H1 (cell line): ENCODE results near the gene ZSCAN1. TPM values are rescaled to one million over a fixed set of nuclear protein-coding genes. Genes with fewer than 3 reads are reported as not detected.

Experiments
- CBX5 ChIP-seq: fragments of 300-800, 300-1000 bp; sonication (generic); IDR thresholded peaks from 2 replicates; pipeline ENCODE4 v1.7.1; 2016; ENCODE audit warnings: antibody characterized with exemption, low read length, low read depth
- CHD7 ChIP-seq: fragments of 300-600 bp; sonication (generic); IDR thresholded peaks from 2 replicates; pipeline ENCODE4 v1.7.1; 2012; ENCODE audit warnings: low read length, moderate library complexity, mild to moderate bottlenecking, inconsistent platforms; ENCODE audit not compliant: insufficient replicate concordance
- JUN ChIP-seq: IDR thresholded peaks from 2 replicates; pipeline ENCODE4 v1.6.1; 2011; ENCODE audit warnings: low read depth, mild to moderate bottlenecking, improper control_type of control experiment, low read length
- PHF8 ChIP-seq: fragments of 200-600 bp; sonication (generic); conservative IDR thresholded peaks from 2 replicates; pipeline ENCODE4 v1.7.1; 2012; ENCODE audit warnings: low read depth, mild to moderate bottlenecking, inconsistent platforms, low read length, moderate library complexity
- SIN3A ChIP-seq, 2 experiments: IDR thresholded peaks in 1 of 2; conservative IDR thresholded peaks in 1 of 2; 2 replicates each; pipeline ENCODE4 v1.6.1; 2011 to 2012; ENCODE audit warnings: low read length in 2 of 2, improper control_type of control experiment in 1 of 2, low read depth in 1 of 2, mild to moderate bottlenecking in 1 of 2
- SP4 ChIP-seq: IDR thresholded peaks from 2 replicates; pipeline ENCODE4 v1.6.1; 2012; ENCODE audit warnings: low read length, inconsistent platforms
- TAF1 ChIP-seq: IDR thresholded peaks from 2 replicates; pipeline ENCODE4 v1.6.1; 2011; ENCODE audit warnings: mild to moderate bottlenecking, low read depth, low read length
- polyA plus RNA-seq, 7 experiments: library from polyadenylated mRNA; depleted of rRNA in 3 of 7; stranded (reverse) in 5 of 7; unstranded in 2 of 7; fragments of >200 nt in 5 of 7; fragments of 200-250 nt in 2 of 7; gene quantifications; 1 replicate in 5 of 7; 2 replicates in 1 of 7; 4 replicates in 1 of 7; pipeline versions ENCODE4 v1.2.1 to v1.2.3, GENCODE V29; 2011 to 2013; ENCODE audit warnings: missing spikeins in 2 of 7, mixed read lengths in 2 of 7
- total RNA-seq: library from RNA; stranded (reverse); fragmentation: NEBNext Ultra II Directional; extraction: Animal tissue kit (Norgen Biotek cat#: 25700); gene quantifications from 2 replicates; pipeline ENCODE4 v1.2.1, GENCODE V29; 2021

Gene ZSCAN1
- total and polyA plus RNA-seq, 2 of the 8 experiments (the other 6 are each of a cell fraction or from before 2014, with no cell fraction given), result 1.2 to 4.3 TPM

- TF ChIP-seq PHF8 (peak; percentile 71), SIN3A (conservative IDR thresholded peaks at IDR 0.05 in 1 of 2, IDR thresholded peaks at IDR 0.05 in 1 of 2; ENCODE audit: low read depth in 1 of 2, low read length in 2 of 2) (peak in 1 of 2 experiments; percentile 92; a peak in 2 of 4 replicates), CHD7 (no peak), JUN (no peak), TAF1 (peak; percentile 47; the same call in 1 of the 2 replicates), SP4 (no peak), CBX5 (no peak)
These were observed at the start of gene ZSCAN1 (continued) for GRCh38 chr19:58033741-58034476.
